Pulmonary artery endothelial cell (primary cell): Measurements from ENCODE around the gene S100A5. TPM values are rescaled to one million over a fixed set of nuclear protein-coding genes. Genes with fewer than 3 reads are reported as not detected.
"Not testable (repeated sequence)": the region's sequence is repeated elsewhere in the genome, so short reads cannot be mapped to it uniquely, and the experiment has no call there.

ENCODE experiments used
- DNase-seq: peaks from one replicate; pipeline ENCODE4 v3.0.0-alpha.2; 2011; ENCODE audit warnings: low read depth, low spot score
- total RNA-seq: library from RNA; depleted of rRNA; stranded (reverse); fragments of >200 nt; gene quantifications from 2 replicates; pipeline ENCODE4 v1.2.3, GENCODE V29; 2014

The S100A5 gene
- total RNA-seq, 1 donor from 2014 or later = not detected

GRCh38 chr1:153567621-153568366 lies 27.1 kb upstream of the S100A5 start:
- no peak for DNase-seq

- peak; percentile 92 for DNase-seq
These were observed 26.0 kb upstream of the S100A5 start for GRCh38 chr1:153566414-153567371.

- peak; percentile 53 for DNase-seq
These were observed 25.0 kb upstream of the S100A5 start, which contains the start of gene S100A2 for GRCh38 chr1:153565529-153566374. TSS of gene S100A2 (minus strand) at chr1:153565844. CDS start at chr1:153563877, 1,967 bp downstream.

GRCh38 chr1:153563991-153564390 lies 23.3 kb upstream of the S100A5 start:
- no peak for DNase-seq

- DNase-seq = no peak
These were observed 22.8 kb upstream of the S100A5 start for GRCh38 chr1:153563483-153563901.

- not testable (repeated sequence) for DNase-seq
These were observed 21.3 kb upstream of the S100A5 start for GRCh38 chr1:153562021-153562420.

- DNase-seq = no peak
These were observed 20.8 kb upstream of the S100A5 start for GRCh38 chr1:153561466-153561985.

GRCh38 chr1:153560771-153561465 lies 20.2 kb upstream of the S100A5 start:
- no peak for DNase-seq

- no peak for DNase-seq
These were observed 19.5 kb upstream of the S100A5 start for GRCh38 chr1:153560241-153560640.

- DNase-seq = no peak
These were observed 17.1 kb upstream of the S100A5 start for GRCh38 chr1:153557877-153558276.

GRCh38 chr1:153556348-153556747 lies 15.6 kb upstream of the S100A5 start:
- DNase-seq = no peak

- DNase-seq = no peak
These were observed 13.3 kb upstream of the S100A5 start for GRCh38 chr1:153553830-153554541.

- DNase-seq = no peak
These were observed 12.4 kb upstream of the S100A5 start for GRCh38 chr1:153553096-153553495.

GRCh38 chr1:153552335-153552734 lies 11.6 kb upstream of the S100A5 start:
- DNase-seq = no peak

- DNase-seq = no peak
These were observed 10.2 kb upstream of the S100A5 start for GRCh38 chr1:153550827-153551500.

- no peak for DNase-seq
These were observed 9.6 kb upstream of the S100A5 start for GRCh38 chr1:153550398-153550758.

- DNase-seq = no peak
These were observed 9.1 kb upstream of the S100A5 start for GRCh38 chr1:153549741-153550397.
